Panc1 (cell line): ENCODE results near the gene KRTAP10-4. TPM values are rescaled to one million over a fixed set of nuclear protein-coding genes. Genes with fewer than 3 reads are reported as not detected.

Experiments used
- ATAC-seq: fragments of 200-7000 bp; cut with Tn5 transposase; 2 replicates; pipeline ENCODE4 v1.9.1; 2020; ENCODE audit warnings: mild to moderate bottlenecking, moderate library complexity
- BruUV-seq: library from RNA; stranded (reverse); fragments of 400-500 nt; replicated peaks from 2 replicates; lab custom pipeline; 2021; lab: Mats Ljungman, UMichigan
- CTCF ChIA-PET: fragments of 300-600 bp; sonication (Branson Sonifier 250); formaldehyde crosslinking; loops from one replicate; lab custom pipeline; 2022; ENCODE audit warnings: antibody characterized with exemption; lab: Charles Lee
- POLR2A ChIA-PET: fragments of 300-600 bp; sonication (Branson Sonifier 250); formaldehyde crosslinking; loops from one replicate; lab custom pipeline; 2022; ENCODE audit warnings: antibody characterized with exemption; lab: Charles Lee
- DNase-seq: peaks from one replicate; pipeline ENCODE4 v3.0.0-alpha.2; 2010; ENCODE audit warnings: low read depth, low spot score
- H3K27ac ChIP-seq: 2 replicates; pipeline ENCODE4 v1.5.1; 2011; ENCODE audit warnings: mild to moderate bottlenecking, low read length, inconsistent platforms
- H3K27me3 ChIP-seq: fragments of 200-500 bp; sonication (Bioruptor generic); 2 replicates; pipeline ENCODE4 v1.6.0; 2014; ENCODE audit warnings: low read length, inconsistent platforms; ENCODE audit not compliant: control insufficient read depth, insufficient read depth
- H3K36me3 ChIP-seq: fragments of 200-500 bp; sonication (Bioruptor generic); 2 replicates; pipeline ENCODE4 v1.5.1; 2014; ENCODE audit warnings: inconsistent platforms, mild to moderate bottlenecking, low read length, moderate library complexity; ENCODE audit not compliant: control insufficient read depth, insufficient read depth
- H3K4me1 ChIP-seq: 2 replicates; pipeline ENCODE4 v1.5.1; 2011; ENCODE audit warnings: inconsistent platforms, mild to moderate bottlenecking, low read length, moderate library complexity; ENCODE audit not compliant: control insufficient read depth, insufficient read depth
- H3K4me3 ChIP-seq, 2 experiments: 2 replicates each; pipeline ENCODE4 v1.5.1; 2011 to 2012; ENCODE audit warnings: low read depth in 2 of 2, low read length in 2 of 2, mild to moderate bottlenecking in 2 of 2, inconsistent platforms in 1 of 2, moderate library complexity in 1 of 2
- H3K9me3 ChIP-seq: fragments of 200-500 bp; sonication (Bioruptor generic); 2 replicates; pipeline ENCODE4 v1.5.1; 2014; ENCODE audit warnings: low read depth, mild to moderate bottlenecking, inconsistent platforms, low read length, moderate library complexity; ENCODE audit not compliant: control insufficient read depth, insufficient read depth
- CTCF ChIP-seq: fragments of 450-650 bp; IDR thresholded peaks from 2 replicates; pipeline ENCODE4 v1.5.1; 2017; ENCODE audit warnings: mild to moderate bottlenecking
- POLR2AphosphoS5 ChIP-seq: IDR thresholded peaks from 2 replicates; pipeline ENCODE4 v1.6.1; 2012; ENCODE audit warnings: mild to moderate bottlenecking, low read depth, low read length, moderate library complexity
- REST ChIP-seq, 2 experiments: IDR thresholded peaks; 2 replicates each; pipeline ENCODE4 v1.6.1; 2011 to 2012; ENCODE audit warnings: low read depth in 2 of 2, control low read depth in 1 of 2, low read length in 1 of 2, mild to moderate bottlenecking in 1 of 2, moderate library complexity in 1 of 2; ENCODE audit not compliant: insufficient read depth in 1 of 2
- SIN3A ChIP-seq: IDR thresholded peaks from 2 replicates; pipeline ENCODE4 v1.6.1; 2012; ENCODE audit warnings: low read depth, mild to moderate bottlenecking, low read length, moderate library complexity, borderline replicate concordance; ENCODE audit not compliant: insufficient read depth
- TCF7L2 ChIP-seq: IDR thresholded peaks from 2 replicates; pipeline ENCODE4 v1.6.1; 2011; ENCODE audit warnings: mild to moderate bottlenecking, low read depth, low read length, inconsistent platforms
- in situ Hi-C: cut with HindIII; loops from 2 replicates; pipeline ENCODE4 v1.10.0; 2016; ENCODE audit warnings: low sequenced_read_pairs, low pct_unique_long_range_greater_than_20kb
- intact Hi-C: fragments of 100-400 bp; cut with micrococcal nuclease; formaldehyde crosslinking; loops from one replicate; pipeline ENCODE4 v1.10.0; 2022; ENCODE audit not compliant: unreplicated experiment
- total RNA-seq: library from RNA; stranded (reverse); gene quantifications from one replicate; pipeline ENCODE4 v1.2.1, GENCODE V29; 2021; ENCODE audit not compliant: unreplicated experiment

KRTAP10-4 gene
- total RNA-seq, 1 experiment from 2014 or later: not detected

GRCh38 chr21:44568261-44568660 is 5.3 kb upstream of the KRTAP10-4 start:
- intact Hi-C loops (no loop called here), in situ Hi-C loops (no loop called here)
- no TSS peak for BruUV-seq
- Histone ChIP-seq H3K9me3 (no peaks in the 10 kb centered on the region), H3K27me3 (no peaks in the 10 kb centered on the region), H3K36me3 (no peaks in the 10 kb centered on the region), H3K4me1 (peaks cover 2% of the 10 kb centered on the region; the same call in 1 of the 2 replicates), H3K27ac (no peak overlapping the region), H3K4me3 (no peak overlapping the region)
- POLR2A ChIA-PET: no interaction called here
- TF ChIP-seq REST (IDR thresholded peaks at IDR 0.05; ENCODE audit: insufficient read depth in 1 of 2, low read depth in 2 of 2, low read length in 1 of 2) (no peak), SIN3A (no peak), CTCF (no peak), POLR2AphosphoS5 (no peak), TCF7L2 (no peak)
- CTCF ChIA-PET: no interaction called here
- DNase-seq: no peak
- ATAC-seq: no peak

- Histone ChIP-seq H3K27ac (no peak overlapping the region), H3K36me3 (no peaks in the 10 kb centered on the region), H3K4me1 (peaks cover 5% of the 10 kb centered on the region; the same call in 1 of the 2 replicates), H3K4me3 (no peak overlapping the region), H3K27me3 (no peaks in the 10 kb centered on the region), H3K9me3 (no peaks in the 10 kb centered on the region)
- ATAC-seq: no peak; the same call in 1 of the 2 replicates
- TF ChIP-seq REST (IDR thresholded peaks at IDR 0.05; ENCODE audit: insufficient read depth in 1 of 2, low read depth in 2 of 2, low read length in 1 of 2) (no peak), SIN3A (no peak), TCF7L2 (no peak), CTCF (no peak), POLR2AphosphoS5 (no peak)
- BruUV-seq: no TSS peak
- in situ Hi-C loops (no loop called here), intact Hi-C loops (no loop called here)
- DNase-seq: no peak
- ChIA-PET POLR2A (no interaction called here), CTCF (no interaction called here)
Measured at GRCh38 chr21:44568667-44569556, 4.6 kb upstream of the KRTAP10-4 start.
